ENCODE measurements around the gene CRYBG1. TPM values are rescaled to one million over a fixed set of nuclear protein-coding genes. Genes with fewer than 3 reads are reported as not detected.

CRYBG1 gene
- total RNA-seq, 1 donor from 2014 or later, result 5.8 TPM

- DNase-seq (ENCODE audit: extremely low spot score, unreplicated experiment), result no peak
- H3K4me3 Mint-ChIP-seq, result no peak overlapping the region
- no peak for TF ChIP-seq CTCF (conservative IDR thresholded peaks at IDR 0.05)
- no peaks in the 10 kb centered on the region for H3K9me3 Mint-ChIP-seq
- no peaks in the 10 kb centered on the region for H3K4me1 Mint-ChIP-seq (ENCODE audit: unreplicated experiment)
- no peaks in the 10 kb centered on the region for H3K27me3 Mint-ChIP-seq
- no peak overlapping the region for H3K27ac Mint-ChIP-seq
- H3K36me3 Mint-ChIP-seq, result no peaks in the 10 kb centered on the region
Observed at GRCh38 chr6:106470811-106471210, 110.3 kb downstream of the CRYBG1 start.

DNA sequence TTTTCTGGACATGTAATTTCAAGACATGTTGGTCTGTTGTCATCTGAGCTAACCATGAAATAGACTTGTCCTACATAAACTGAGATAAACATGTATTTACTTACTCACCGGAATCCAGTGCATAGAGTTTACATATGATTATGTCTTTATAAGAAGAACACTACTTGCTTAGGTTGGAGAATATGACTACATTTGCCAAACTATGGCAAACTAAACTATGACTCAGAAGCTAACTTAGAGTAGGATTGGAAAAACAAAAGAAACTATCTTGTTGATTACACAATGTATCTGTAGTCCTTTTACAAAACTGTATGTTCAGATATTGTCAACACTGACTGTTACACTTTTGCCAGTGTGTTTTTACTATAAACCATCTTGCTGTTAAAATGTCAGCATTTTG, 113.3 kb downstream of the CRYBG1 start:
- Mint-ChIP-seq H3K4me1 (ENCODE audit: unreplicated experiment) (no peaks in the 10 kb centered on the region), H3K36me3 (no peaks in the 10 kb centered on the region), H3K4me3 (no peak overlapping the region), H3K27ac (no peak overlapping the region), H3K9me3 (no peaks in the 10 kb centered on the region), H3K27me3 (peaks cover 2% of the 10 kb centered on the region)
- DNase-seq (ENCODE audit: extremely low spot score, unreplicated experiment), result no peak
- TF ChIP-seq CTCF (conservative IDR thresholded peaks at IDR 0.05), result no peak

DNA sequence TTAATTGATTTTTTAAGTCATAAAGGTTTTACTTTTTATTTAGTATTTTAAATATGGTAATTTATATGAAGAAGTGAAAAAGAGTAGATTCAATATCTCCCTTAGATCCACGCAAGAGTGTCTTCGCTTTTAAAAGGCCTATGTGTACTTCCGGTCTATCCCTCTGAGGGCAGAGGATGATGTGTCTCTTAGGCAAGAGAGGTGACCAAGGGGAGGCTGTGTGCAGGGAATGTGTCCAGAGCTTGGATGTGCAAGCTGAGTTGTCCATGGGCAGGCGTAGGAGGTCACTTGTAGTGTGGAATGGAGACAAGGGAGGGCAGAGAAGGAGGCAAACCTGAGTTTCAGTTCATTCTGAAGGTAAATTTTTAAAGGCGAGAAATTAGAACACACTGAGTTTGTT, 113.9 kb downstream of the CRYBG1 start:
- no peaks in the 10 kb centered on the region for H3K4me1 Mint-ChIP-seq (ENCODE audit: unreplicated experiment)
- no peak for DNase-seq (ENCODE audit: extremely low spot score, unreplicated experiment)
- no peak overlapping the region for H3K27ac Mint-ChIP-seq
- H3K9me3 Mint-ChIP-seq, result no peaks in the 10 kb centered on the region
- peaks cover 2% of the 10 kb centered on the region for H3K27me3 Mint-ChIP-seq
- H3K36me3 Mint-ChIP-seq, result no peaks in the 10 kb centered on the region
- no peak overlapping the region for H3K4me3 Mint-ChIP-seq
- TF ChIP-seq CTCF (conservative IDR thresholded peaks at IDR 0.05), result no peak

- Mint-ChIP-seq H3K9me3 (no peaks in the 10 kb centered on the region), H3K4me1 (ENCODE audit: unreplicated experiment) (no peaks in the 10 kb centered on the region), H3K36me3 (no peaks in the 10 kb centered on the region), H3K4me3 (no peak overlapping the region), H3K27ac (no peak overlapping the region), H3K27me3 (peaks cover 2% of the 10 kb centered on the region)
- DNase-seq (ENCODE audit: extremely low spot score, unreplicated experiment), result no peak
- TF ChIP-seq CTCF (conservative IDR thresholded peaks at IDR 0.05), result no peak
Observed at GRCh38 chr6:106475284-106475683, 114.8 kb downstream of the CRYBG1 start.

GRCh38 chr6:106476331-106477105, 116.0 kb downstream of the CRYBG1 start:
- Mint-ChIP-seq H3K9me3 (no peaks in the 10 kb centered on the region), H3K4me1 (ENCODE audit: unreplicated experiment) (no peaks in the 10 kb centered on the region), H3K27me3 (peaks cover 2% of the 10 kb centered on the region), H3K36me3 (no peaks in the 10 kb centered on the region), H3K27ac (no peak overlapping the region), H3K4me3 (no peak overlapping the region)
- TF ChIP-seq CTCF (conservative IDR thresholded peaks at IDR 0.05), result no peak
- DNase-seq (ENCODE audit: extremely low spot score, unreplicated experiment), result no peak

Data from type B pancreatic cell (in vitro differentiated cells).